Endothelial cell of umbilical vein (primary cell): ENCODE data around the gene SH3PXD2B.

ENCODE experiments used
- POLR2A ChIP-seq: IDR thresholded peaks from 2 replicates; pipeline ENCODE4 v1.6.1; 2012; ENCODE audit warnings: low read depth, mild to moderate bottlenecking, control low read depth, low read length
- TF ChIP-seq, protein P1 (sequence below), 2 donors: IDR thresholded peaks; 1 replicate in 1 of 2; 2 replicates in 1 of 2; pipeline ENCODE4 v1.5.1; 2011; ENCODE audit warnings: low read length in 2 of 2, mild to moderate bottlenecking in 2 of 2, moderate library complexity in 2 of 2, control low read depth in 1 of 2, inconsistent platforms in 1 of 2, low read depth in 1 of 2; ENCODE audit not compliant: insufficient read depth in 1 of 2; ENCODE audit errors: extremely low read depth in 1 of 2

DNA sequence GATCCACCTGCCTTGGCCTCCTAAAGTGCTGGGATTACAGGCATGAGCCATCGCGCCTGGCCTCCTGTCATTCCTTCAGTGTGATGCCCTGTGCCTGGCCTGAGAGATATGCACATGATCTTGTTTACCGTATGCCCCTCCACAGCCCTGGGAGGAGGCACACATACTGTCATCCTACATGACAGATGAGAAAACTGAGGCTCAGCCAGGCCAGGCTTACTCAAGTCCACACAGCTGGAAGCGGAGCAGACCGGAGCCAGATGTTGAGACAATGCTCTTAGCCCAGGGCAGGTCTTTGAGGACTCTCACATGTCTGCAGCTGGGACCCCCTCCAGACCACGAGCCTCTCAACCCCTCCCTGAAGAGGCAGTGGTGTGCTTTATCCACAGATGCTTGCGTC is 38.7 kb upstream of the SH3PXD2B start:
- no peak for TF ChIP-seq POLR2A
- TF ChIP-seq, protein P1, sequence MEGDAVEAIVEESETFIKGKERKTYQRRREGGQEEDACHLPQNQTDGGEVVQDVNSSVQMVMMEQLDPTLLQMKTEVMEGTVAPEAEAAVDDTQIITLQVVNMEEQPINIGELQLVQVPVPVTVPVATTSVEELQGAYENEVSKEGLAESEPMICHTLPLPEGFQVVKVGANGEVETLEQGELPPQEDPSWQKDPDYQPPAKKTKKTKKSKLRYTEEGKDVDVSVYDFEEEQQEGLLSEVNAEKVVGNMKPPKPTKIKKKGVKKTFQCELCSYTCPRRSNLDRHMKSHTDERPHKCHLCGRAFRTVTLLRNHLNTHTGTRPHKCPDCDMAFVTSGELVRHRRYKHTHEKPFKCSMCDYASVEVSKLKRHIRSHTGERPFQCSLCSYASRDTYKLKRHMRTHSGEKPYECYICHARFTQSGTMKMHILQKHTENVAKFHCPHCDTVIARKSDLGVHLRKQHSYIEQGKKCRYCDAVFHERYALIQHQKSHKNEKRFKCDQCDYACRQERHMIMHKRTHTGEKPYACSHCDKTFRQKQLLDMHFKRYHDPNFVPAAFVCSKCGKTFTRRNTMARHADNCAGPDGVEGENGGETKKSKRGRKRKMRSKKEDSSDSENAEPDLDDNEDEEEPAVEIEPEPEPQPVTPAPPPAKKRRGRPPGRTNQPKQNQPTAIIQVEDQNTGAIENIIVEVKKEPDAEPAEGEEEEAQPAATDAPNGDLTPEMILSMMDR (IDR thresholded peaks at IDR 0.05; ENCODE audit: extremely low read depth in 1 of 2, insufficient read depth in 1 of 2, low read depth in 1 of 2, low read length in 2 of 2): no peak
